GM21528 (cell line): ENCODE results near the gene ZNF653.
"Not testable (repeated sequence)": the region's sequence is repeated elsewhere in the genome, so short reads cannot be mapped to it uniquely, and the experiment has no call there.

Experiments
- ATAC-seq: cut with Tn5 transposase; IDR thresholded peaks from one replicate; pipeline ENCODE4 v1.9.1; 2021; ENCODE audit warnings: mild to moderate bottlenecking, moderate library complexity; ENCODE audit not compliant: unreplicated experiment, low FRiP score

The ZNF653 gene

GRCh38 chr19:11437955-11438354 lies 67.7 kb downstream of the ZNF653 start:
- no peak for ATAC-seq

GRCh38 chr19:11435833-11436313 lies 69.8 kb downstream of the ZNF653 start:
- ATAC-seq: no peak

GRCh38 chr19:11435057-11435832 lies 70.4 kb downstream of the ZNF653 start, which contains the start of the genes ODAD3 and PRKCSH:
ODAD3 (minus strand) TSS chr19:11435121; CDS start chr19:11435016, 105 bp downstream.
PRKCSH (plus strand) TSS chr19:11435635; CDS start chr19:11436118, 483 bp downstream.
- peak; percentile 90 for ATAC-seq

GRCh38 chr19:11434703-11435056 lies 71.0 kb downstream of the ZNF653 start:
- peak; percentile 17 for ATAC-seq

- ATAC-seq: not testable (repeated sequence)
These were observed 72.1 kb downstream of the ZNF653 start for GRCh38 chr19:11433526-11433925.
